Endothelial cell of umbilical vein (primary cell): ENCODE results near the gene KBTBD4. TPM values are rescaled to one million over a fixed set of nuclear protein-coding genes. Genes with fewer than 3 reads are reported as not detected.

Source experiments
- BruUV-seq: library from RNA; stranded (reverse); fragments of 400-500 nt; replicated peaks from 2 replicates; lab custom pipeline; 2021; lab: Mats Ljungman, UMichigan
- CTCF ChIA-PET: fragments of 300-600, 350-600 bp; sonication (Branson Sonifier 250); formaldehyde crosslinking; loops from one replicate; lab custom pipeline; 2021; ENCODE audit warnings: antibody characterized with exemption, inconsistent platforms; lab: Charles Lee
- POLR2A ChIA-PET: fragments of 300-600, 350-600 bp; sonication (Branson Sonifier 250); formaldehyde crosslinking; loops from one replicate; lab custom pipeline; 2021; ENCODE audit warnings: antibody characterized with exemption, inconsistent platforms; lab: Charles Lee
- DNase-seq: peaks from one replicate; pipeline ENCODE4 v3.0.0-alpha.2; 2011; ENCODE audit warnings: low read depth, low spot score
- FAIRE-seq: peaks from 2 replicates; lab custom pipeline; 2011; peaks lifted over from hg19 to GRCh38; lab: Jason Lieb, UNC
- H2AFZ ChIP-seq: 2 replicates; pipeline ENCODE4 v1.6.0; 2012; ENCODE audit warnings: low read depth, low read length, control low read depth, inconsistent platforms
- H3K27ac ChIP-seq: 2 replicates; pipeline ENCODE4 v1.5.1; 2011; ENCODE audit warnings: low read depth, mild to moderate bottlenecking, control low read depth, low read length, moderate library complexity; ENCODE audit not compliant: insufficient read depth
- H3K27me3 ChIP-seq, 2 experiments: 2 replicates each; pipeline versions ENCODE4 v1.6.0 to v1.6.1; 2011; ENCODE audit warnings: low read length in 2 of 2, mixed read lengths in 1 of 2; ENCODE audit not compliant: control insufficient read depth in 2 of 2, insufficient read depth in 2 of 2
- H3K36me3 ChIP-seq, 2 experiments: 2 replicates in 1 of 2; 3 replicates in 1 of 2; pipeline ENCODE4 v1.5.1; 2011; ENCODE audit warnings: low read length in 2 of 2, mild to moderate bottlenecking in 1 of 2, moderate library complexity in 1 of 2; ENCODE audit not compliant: control insufficient read depth in 2 of 2, insufficient read depth in 2 of 2; ENCODE audit errors: extremely low read depth in 1 of 2
- H3K4me1 ChIP-seq: 3 replicates; pipeline ENCODE4 v1.5.1; 2011; ENCODE audit warnings: mild to moderate bottlenecking, low read length; ENCODE audit not compliant: control insufficient read depth, insufficient read depth; ENCODE audit errors: extremely low read depth
- H3K4me2 ChIP-seq: 2 replicates; pipeline ENCODE4 v1.6.1; 2011; ENCODE audit warnings: low read length, control low read depth, mixed read lengths; ENCODE audit not compliant: insufficient read depth
- H3K4me3 ChIP-seq, 3 experiments: fragments of 200-600 bp in 1 of 3; sonication (generic), shearing (Covaris generic) in 1 of 3; replicated peaks in 1 of 3; 2 replicates each; pipeline ENCODE4 v1.5.1; 2011 to 2016; ENCODE audit warnings: control low read depth in 3 of 3, low read length in 3 of 3, mild to moderate bottlenecking in 2 of 3, inconsistent platforms in 1 of 3, low read depth in 1 of 3, moderate library complexity in 1 of 3; ENCODE audit not compliant: insufficient read depth in 1 of 3
- H3K79me2 ChIP-seq: 2 replicates; pipeline ENCODE4 v1.6.0; 2012; ENCODE audit warnings: low read length, inconsistent platforms; ENCODE audit not compliant: control insufficient read depth, insufficient read depth
- H3K9ac ChIP-seq: replicated peaks from 2 replicates; pipeline ENCODE3; 2011; ENCODE audit warnings: low read length, control low read depth; ENCODE audit not compliant: insufficient read depth; ENCODE audit errors: extremely low read depth
- H3K9me1 ChIP-seq: replicated peaks from 3 replicates; pipeline ENCODE4 v1.6.0; 2011; ENCODE audit warnings: mild to moderate bottlenecking, low read length; ENCODE audit not compliant: control insufficient read depth, insufficient read depth; ENCODE audit errors: extremely low read depth
- H3K9me3 ChIP-seq: replicated peaks from 2 replicates; pipeline ENCODE4 v1.5.1; 2012; ENCODE audit warnings: low read length, inconsistent platforms; ENCODE audit not compliant: control insufficient read depth, insufficient read depth
- H4K20me1 ChIP-seq: replicated peaks from 2 replicates; pipeline ENCODE3; 2011; ENCODE audit warnings: mild to moderate bottlenecking, low read length; ENCODE audit not compliant: control insufficient read depth, insufficient read depth; ENCODE audit errors: extremely low read depth
- CTCF ChIP-seq, 2 donors: IDR thresholded peaks; 1 replicate in 1 of 2; 2 replicates in 1 of 2; pipeline ENCODE4 v1.5.1; 2011; ENCODE audit warnings: low read length in 2 of 2, mild to moderate bottlenecking in 2 of 2, moderate library complexity in 2 of 2, control low read depth in 1 of 2, inconsistent platforms in 1 of 2, low read depth in 1 of 2; ENCODE audit not compliant: insufficient read depth in 1 of 2; ENCODE audit errors: extremely low read depth in 1 of 2
- EZH2 ChIP-seq: IDR thresholded peaks from 2 replicates; pipeline ENCODE4 v1.6.1; 2012; ENCODE audit warnings: borderline replicate concordance, low read depth, mild to moderate bottlenecking, moderate library complexity, low read length, inconsistent platforms; ENCODE audit not compliant: severe bottlenecking
- FOS ChIP-seq: IDR thresholded peaks from 2 replicates; pipeline ENCODE4 v1.6.1; 2011; ENCODE audit warnings: mild to moderate bottlenecking, low read length, moderate library complexity, borderline replicate concordance; ENCODE audit not compliant: insufficient read depth
- GATA2 ChIP-seq: IDR thresholded peaks from 2 replicates; pipeline ENCODE4 v1.7.0; 2011; ENCODE audit warnings: low read depth, mild to moderate bottlenecking, moderate library complexity, mixed read lengths, low read length; ENCODE audit not compliant: insufficient read length, insufficient read depth
- JUN ChIP-seq: IDR thresholded peaks from 2 replicates; pipeline ENCODE4 v1.6.1; 2011; ENCODE audit warnings: borderline replicate concordance, low read depth; ENCODE audit not compliant: insufficient read length, insufficient read depth
- MAX ChIP-seq: IDR thresholded peaks from 2 replicates; pipeline ENCODE4 v1.6.1; 2011; ENCODE audit not compliant: insufficient read depth, insufficient read length
- MYC ChIP-seq: IDR thresholded peaks from one replicate; pipeline ENCODE4 v1.6.1; 2011; ENCODE audit warnings: mild to moderate bottlenecking, low read depth, low read length
- POLR2A ChIP-seq: IDR thresholded peaks from 2 replicates; pipeline ENCODE4 v1.6.1; 2012; ENCODE audit warnings: low read depth, mild to moderate bottlenecking, control low read depth, low read length
- POLR2AphosphoS5 ChIP-seq: IDR thresholded peaks from 2 replicates; pipeline ENCODE4 v1.6.1; 2012; ENCODE audit warnings: low read depth, mild to moderate bottlenecking, control low read depth, low read length, moderate library complexity; ENCODE audit not compliant: insufficient read depth
- dilution Hi-C: fragments of 300-500 bp; cut with MboI; formaldehyde crosslinking; loops from one replicate; pipeline ENCODE4 v1.15.0; 2019; ENCODE audit warnings: low sequenced_read_pairs; ENCODE audit not compliant: extremely low pct_ligation_motif_present
- intact Hi-C: fragments of 100-400 bp; cut with micrococcal nuclease; formaldehyde crosslinking; loops from one replicate; pipeline ENCODE4 v1.10.0; 2022
- polyA plus RNA-seq, 4 experiments: library from polyadenylated mRNA; depleted of rRNA in 3 of 4; stranded (reverse) in 3 of 4; unstranded in 1 of 4; fragments of >200 nt; gene quantifications; 2 replicates each; pipeline versions ENCODE4 v1.2.1 to v1.2.3, GENCODE V29; 2011 to 2012; ENCODE audit warnings: missing spikeins in 1 of 4
- total RNA-seq: library from RNA; stranded (reverse); gene quantifications from 2 replicates; pipeline ENCODE4 v1.2.3, GENCODE V29; 2021

KBTBD4 gene
- total and polyA plus RNA-seq, 2 donors (not counting 3 experiments of a cell fraction or from before 2014, with no cell fraction given): 16.3 to 23.2 TPM

DNA sequence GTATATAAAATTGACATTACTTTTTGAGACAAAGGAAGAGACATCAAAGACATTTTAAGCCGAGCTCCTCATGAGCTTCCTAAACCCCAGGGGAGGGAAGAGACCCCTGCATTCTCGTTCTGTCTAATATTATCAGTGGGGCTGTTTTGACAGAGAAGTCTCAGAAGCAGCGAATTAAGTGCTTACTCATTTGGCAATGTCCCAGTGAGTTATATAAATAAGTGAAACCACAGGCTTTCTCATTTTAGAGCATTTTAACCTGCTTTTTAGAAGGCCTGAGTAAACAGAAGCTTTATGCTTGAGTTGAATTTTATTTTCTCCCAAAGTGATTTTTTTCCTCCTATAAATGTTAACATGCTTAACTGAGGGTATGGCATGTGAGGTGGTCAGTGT is 38.6 kb upstream of the KBTBD4 start:
- no peak for FAIRE-seq
- Histone ChIP-seq H3K4me2 (no peak overlapping the region), H3K36me3 (peaks cover 0 to 5% of the 10 kb centered on the region in 2 experiments), H2AFZ (no peak overlapping the region), H3K4me3 (no peak overlapping the region), H4K20me1 (no peaks in the 10 kb centered on the region), H3K79me2 (no peaks in the 10 kb centered on the region), H3K4me1 (no peaks in the 10 kb centered on the region), H3K9me3 (no peaks in the 10 kb centered on the region), H3K27me3 (no peaks in the 10 kb centered on the region), H3K9me1 (no peaks in the 10 kb centered on the region), H3K27ac (no peak overlapping the region), H3K9ac (no peak overlapping the region)
- TF ChIP-seq EZH2 (no peak), JUN (no peak), MAX (no peak), POLR2AphosphoS5 (no peak), CTCF (IDR thresholded peaks at IDR 0.05; ENCODE audit: extremely low read depth in 1 of 2, insufficient read depth in 1 of 2, low read depth in 1 of 2, low read length in 2 of 2) (no peak), GATA2 (no peak), POLR2A (no peak), MYC (no peak), FOS (no peak)
- intact Hi-C loops (loop anchor here (1.0 to 2.0 kb wide), 2 partner anchors 209 to 243 kb away; partner anchors contain the start of gene SLC39A13), dilution Hi-C loops (no loop called here)
- ChIA-PET POLR2A (no interaction called here), CTCF (interaction anchor here (0.8 to 2.4 kb wide), 11 partner anchors 10 to 206 kb away, joined by 3 to 12 read pairs (median 5); no protein-coding TSS in a partner anchor)
- no TSS peak for BruUV-seq
- DNase-seq: peak; percentile 26
